Urothelium cell line (cell line): ENCODE data around the gene FAM110D.

Source experiments
- DNase-seq: peaks from one replicate; pipeline ENCODE4 v3.0.0; 2011; ENCODE audit warnings: low spot score, mixed read lengths
- FAIRE-seq: peaks from 2 replicates; lab custom pipeline; 2011; peaks lifted over from hg19 to GRCh38; lab: Jason Lieb, UNC

The FAM110D gene

DNA sequence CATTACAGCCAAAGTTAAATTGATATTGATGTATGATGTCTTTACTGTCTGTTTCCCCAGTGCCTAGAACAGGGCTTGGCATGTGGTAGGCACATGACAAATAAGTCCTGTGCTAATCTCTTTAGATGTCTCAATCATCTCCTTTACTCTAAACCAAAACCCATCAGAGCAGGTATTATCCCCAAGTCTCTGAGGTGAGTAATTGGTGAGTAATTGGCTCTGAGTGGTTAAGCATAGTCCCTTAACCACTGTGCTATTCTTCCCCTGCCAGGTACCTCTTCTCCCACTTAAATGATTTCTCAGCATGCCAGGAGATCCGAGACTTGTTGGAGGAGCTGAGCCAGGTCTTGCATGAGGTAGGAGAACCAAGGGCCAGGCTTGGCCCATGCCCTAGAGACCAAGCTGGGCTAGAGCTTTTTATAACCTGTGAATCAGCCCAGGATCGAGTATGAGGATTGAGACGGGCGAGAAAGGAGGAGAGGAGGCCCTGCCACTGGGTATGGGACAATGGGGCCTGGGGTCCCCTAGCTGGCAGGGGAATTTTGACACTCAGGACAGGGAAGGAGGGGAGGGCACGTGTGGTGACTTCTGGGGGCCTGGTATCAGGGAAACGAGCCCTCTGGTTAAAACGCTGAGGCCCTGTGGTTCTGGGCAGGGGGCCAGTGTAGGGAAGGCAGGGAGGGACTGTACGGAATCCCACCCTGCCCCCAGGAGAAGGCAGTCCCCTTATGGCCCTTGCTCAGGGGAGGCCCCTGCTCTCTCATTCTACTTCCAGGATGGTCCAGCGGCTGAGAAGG lies 22.9 kb downstream of the FAM110D start:
- DNase-seq = no peak
- FAIRE-seq = no peak

DNA sequence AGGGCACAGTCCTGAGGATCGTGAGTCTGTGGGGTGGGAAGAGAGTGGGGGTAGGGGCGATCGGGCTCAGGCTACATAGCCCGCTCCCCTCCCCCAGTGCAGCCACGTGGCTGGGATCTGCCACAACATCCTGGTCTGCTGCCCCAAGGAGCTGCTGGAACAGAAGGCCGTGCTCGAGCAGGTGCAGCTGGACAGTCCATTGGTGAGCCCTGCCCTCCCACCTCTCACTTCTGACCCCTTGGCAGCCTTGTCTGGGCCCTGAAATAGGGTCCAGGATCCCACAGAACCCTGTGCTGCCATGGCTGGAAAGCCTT lies 23.5 kb downstream of the FAM110D start:
- no peak for DNase-seq

GRCh38 chr1:26184086-26184485 lies 25.2 kb downstream of the FAM110D start:
- FAIRE-seq = no peak
- DNase-seq = no peak

More for the DNA sequence above, 23.5 kb downstream of the FAM110D start:
- FAIRE-seq = no peak

- no peak for FAIRE-seq
Measured at GRCh38 chr1:26184883-26185282, 26.0 kb downstream of the FAM110D start.

GRCh38 chr1:26187882-26188281 lies 29.0 kb downstream of the FAM110D start:
- no peak for DNase-seq
- no peak for FAIRE-seq

More at GRCh38 chr1:26184883-26185282, 26.0 kb downstream of the FAM110D start:
- DNase-seq = no peak

DNA sequence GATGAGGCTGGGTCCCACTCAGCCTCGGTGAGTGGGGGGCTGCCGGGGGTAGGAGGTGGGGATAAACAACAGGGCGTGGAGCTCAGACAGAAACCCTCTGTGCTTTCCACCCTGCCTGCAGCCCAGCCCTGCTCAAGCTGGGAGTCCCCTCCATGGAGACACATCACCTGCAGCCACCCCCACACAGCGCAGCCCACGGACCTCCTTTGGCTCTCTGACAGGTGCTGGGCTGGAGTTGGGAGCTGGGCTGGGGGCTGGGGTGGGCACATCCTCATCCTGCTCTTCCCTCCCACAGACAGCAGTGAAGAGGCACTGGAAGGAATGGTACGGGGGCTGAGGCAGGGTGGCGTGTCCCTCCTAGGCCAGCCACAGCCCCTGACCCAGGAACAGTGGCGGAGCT lies 29.6 kb downstream of the FAM110D start:
- no peak for FAIRE-seq
- no peak for DNase-seq

GRCh38 chr1:26189331-26189730 lies 30.5 kb downstream of the FAM110D start:
- no peak for DNase-seq
- no peak for FAIRE-seq

DNA sequence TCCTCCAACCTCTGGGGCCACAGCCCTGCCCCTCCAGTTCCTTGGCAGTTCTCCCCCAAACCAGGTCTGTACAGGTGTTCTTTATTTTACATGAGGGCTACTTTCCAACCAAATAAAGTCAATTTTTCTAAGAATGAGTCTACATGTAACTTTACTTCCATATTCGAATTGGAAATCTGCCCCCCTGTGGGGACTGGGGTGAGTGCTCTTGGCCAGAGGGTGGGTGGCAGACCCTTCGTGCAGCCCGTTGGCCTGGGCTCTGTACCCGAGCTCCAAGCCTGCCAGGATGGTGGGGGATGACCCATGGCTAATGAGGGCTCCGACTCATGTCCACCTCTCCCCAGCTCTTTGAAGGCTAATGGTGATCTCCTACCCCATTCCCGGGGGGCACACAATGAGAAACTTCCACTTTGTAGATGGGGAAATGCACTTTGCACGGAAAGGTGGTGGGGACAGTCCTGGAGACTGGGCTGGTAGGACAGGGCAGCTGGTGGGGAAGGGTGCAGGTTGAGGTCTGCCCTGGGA lies 30.9 kb downstream of the FAM110D start:
- DNase-seq (no peak), FAIRE-seq (no peak)

- FAIRE-seq (no peak), DNase-seq (peak; percentile 47)
Measured at GRCh38 chr1:26190373-26190987, 31.6 kb downstream of the FAM110D start, which contains the start of gene CATSPER4. Gene CATSPER4 (plus strand): TSS chr1:26190602. CDS start chr1:26190628, 26 bp downstream.

GRCh38 chr1:26191739-26192138 lies 32.9 kb downstream of the FAM110D start:
- FAIRE-seq (no peak), DNase-seq (no peak)

DNA sequence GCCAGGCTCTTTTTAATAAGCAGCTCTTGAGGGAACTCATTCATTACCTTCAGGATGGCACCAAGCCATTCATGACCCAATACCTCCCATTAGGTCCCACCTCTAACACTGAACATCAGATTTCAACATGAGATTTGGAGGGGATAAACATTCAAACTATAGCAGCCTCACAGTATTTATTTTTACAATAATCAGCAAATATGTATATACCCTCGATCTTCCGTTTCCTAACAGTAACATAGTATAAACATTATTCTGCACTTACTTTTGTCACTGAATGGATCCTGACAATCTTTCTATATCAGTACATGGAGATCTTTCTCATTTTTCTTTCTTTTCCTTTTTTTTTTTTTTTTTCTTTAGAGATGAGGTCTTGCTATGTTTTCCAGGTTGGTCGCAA lies 36.9 kb downstream of the FAM110D start:
- no peak for DNase-seq
- no peak for FAIRE-seq

DNA sequence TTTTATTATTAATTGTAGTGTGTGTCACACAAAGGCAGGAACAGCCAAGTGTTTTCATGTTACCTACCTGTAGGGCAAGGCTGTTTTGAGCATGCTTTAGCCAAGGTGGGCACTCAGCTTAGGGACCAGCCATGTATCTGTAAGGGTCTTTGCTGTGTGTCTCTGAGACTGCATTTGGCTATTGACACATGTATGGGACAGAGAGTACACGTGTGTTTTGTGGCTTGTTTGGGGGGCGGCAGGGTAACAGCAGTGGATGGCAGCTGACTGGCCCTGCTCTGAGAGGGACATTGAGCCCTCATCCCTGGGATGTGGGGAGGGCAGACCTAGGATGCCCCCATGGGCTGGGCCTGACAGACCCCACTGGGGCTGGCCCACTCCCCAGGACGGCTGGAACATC lies 38.4 kb downstream of the FAM110D start:
- no peak for FAIRE-seq
- no peak for DNase-seq

DNA sequence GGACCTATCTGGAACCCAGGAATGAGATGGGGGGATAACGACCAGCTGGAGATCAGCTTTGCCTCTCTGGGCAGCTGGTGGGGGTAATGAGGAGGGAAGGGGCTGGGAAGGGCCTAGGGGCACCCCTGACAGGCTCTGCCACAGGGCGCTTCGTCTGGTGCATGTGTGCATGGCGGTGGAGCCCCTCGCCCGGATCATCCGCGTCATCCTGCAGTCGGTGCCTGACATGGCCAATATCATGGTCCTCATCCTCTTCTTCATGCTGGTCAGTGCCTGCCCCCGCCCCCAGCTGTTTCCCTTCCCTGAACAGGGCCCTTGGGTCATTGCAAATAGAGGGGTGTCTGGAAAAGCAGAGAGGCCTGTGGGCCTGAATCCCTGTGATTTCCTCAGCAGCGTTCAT lies 38.9 kb downstream of the FAM110D start:
- DNase-seq (no peak), FAIRE-seq (no peak)

GRCh38 chr1:26200413-26200812 lies 41.5 kb downstream of the FAM110D start:
- DNase-seq (no peak), FAIRE-seq (no peak)

DNA sequence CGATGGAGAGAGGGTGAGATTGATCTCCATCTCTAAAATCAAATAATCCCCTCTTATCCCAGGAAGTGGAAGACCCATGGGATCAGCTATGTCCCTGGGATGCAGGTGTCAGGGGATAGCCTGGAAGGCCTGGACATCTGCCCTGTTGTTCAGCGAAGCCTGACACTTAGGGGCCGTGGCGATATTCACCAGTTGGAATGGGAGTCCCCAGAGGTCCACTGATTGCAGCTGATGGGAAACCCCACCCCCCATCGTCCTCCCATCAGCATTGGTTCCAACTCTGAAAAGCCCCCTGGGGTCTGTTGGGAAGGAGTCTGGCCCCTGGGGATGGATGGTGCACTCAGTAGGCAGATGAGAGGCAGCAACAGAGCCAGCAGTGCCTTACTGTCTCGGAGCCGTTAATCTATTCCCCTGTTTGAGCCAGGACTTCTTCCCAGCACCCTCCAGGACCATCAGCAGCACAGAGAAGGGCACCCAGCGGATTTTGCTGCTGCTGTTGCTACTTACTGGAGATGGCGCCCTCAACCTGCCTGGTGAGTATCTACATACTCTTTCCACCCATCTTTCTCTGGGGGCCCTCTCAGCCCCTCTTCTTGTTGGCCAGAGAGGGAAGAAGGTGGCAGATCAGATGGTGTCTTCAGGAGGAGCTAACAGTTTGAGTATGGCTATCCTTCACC lies 44.9 kb downstream of the FAM110D start:
- FAIRE-seq = no peak

DNA sequence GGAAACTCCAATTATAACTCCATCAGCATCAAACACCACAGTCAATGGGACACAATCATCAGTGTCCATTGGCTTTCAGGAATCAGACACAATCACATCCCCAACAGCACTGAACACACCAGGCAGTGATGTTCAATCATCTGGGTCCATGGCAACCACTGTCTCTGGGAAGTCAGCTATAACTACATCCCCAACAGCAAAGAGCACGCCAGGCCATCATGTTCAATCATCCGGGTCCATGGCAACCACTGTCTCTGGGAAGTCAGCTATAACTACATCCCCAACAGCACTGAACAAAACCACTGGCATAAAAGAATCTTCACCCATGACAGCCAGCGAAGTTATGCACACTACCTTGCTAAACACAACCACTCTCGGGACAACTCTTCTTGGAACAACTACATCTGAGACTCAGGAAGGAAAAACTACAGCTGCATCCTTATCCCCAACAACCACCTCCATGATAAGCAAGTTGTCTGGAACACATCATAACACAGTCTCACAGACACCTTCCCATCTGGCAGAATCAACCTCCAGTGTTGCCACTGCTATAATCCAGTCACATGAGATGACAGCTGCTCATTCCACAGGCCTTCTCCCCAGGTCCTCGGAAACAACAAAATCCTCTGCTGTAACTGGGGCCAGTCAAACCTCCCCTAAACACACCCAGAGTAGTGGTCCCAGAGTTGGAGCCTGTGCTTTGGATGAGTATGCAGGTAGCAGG lies 51.4 kb downstream of the FAM110D start:
- FAIRE-seq = no peak
- DNase-seq = no peak

More for the DNA sequence above, 44.9 kb downstream of the FAM110D start:
- no peak for DNase-seq

- FAIRE-seq (no peak), DNase-seq (no peak)
Measured at GRCh38 chr1:26212726-26213125, 53.8 kb downstream of the FAM110D start.

GRCh38 chr1:26213335-26213905 lies 54.5 kb downstream of the FAM110D start:
- no peak for FAIRE-seq
- DNase-seq = no peak
